HCT116 (cell line): ENCODE measurements around the gene MATK. TPM values are rescaled to one million over a fixed set of nuclear protein-coding genes. Genes with fewer than 3 reads are reported as not detected.

Experiments
- ATAC-seq: fragments of 200-7000 bp; cut with Tn5 transposase; 2 replicates; pipeline ENCODE4 v1.9.1; 2020; ENCODE audit warnings: mild to moderate bottlenecking, moderate library complexity
- BruUV-seq: library from RNA; stranded (reverse); fragments of 400-500 nt; replicated peaks from 2 replicates; lab custom pipeline; 2021; lab: Mats Ljungman, UMichigan
- CTCF ChIA-PET: fragments of 300-600 bp; sonication (Branson Sonifier 250); formaldehyde crosslinking; loops from one replicate; lab custom pipeline; 2021; ENCODE audit warnings: antibody characterized with exemption; lab: Charles Lee
- POLR2A ChIA-PET: fragments of 300-600, 350-600 bp; sonication (Branson Sonifier 250); formaldehyde crosslinking; loops from one replicate; lab custom pipeline; 2021; ENCODE audit warnings: antibody characterized with exemption; lab: Charles Lee
- RAD21 ChIA-PET, 2 experiments: fragments of 300-600 bp; sonication (Branson Sonifier 250); formaldehyde crosslinking; loops; one replicate each; lab custom pipeline; 2023; ENCODE audit warnings: low total read pairs in 2 of 2; ENCODE audit not compliant: uncharacterized antibody in 2 of 2, unreplicated experiment in 2 of 2, low non-redundant PET in 1 of 2; lab: Charles Lee
- DNase-seq: peaks from one replicate; pipeline ENCODE4 v3.0.0-alpha.2; 2010; ENCODE audit warnings: low read depth, low spot score
- H2AFZ ChIP-seq: fragments of 200-600 bp; shearing (Covaris generic), sonication (generic); 2 replicates; pipeline ENCODE4 v1.6.1; 2017; ENCODE audit warnings: low read depth, mixed run types, mixed read lengths, antibody characterized with exemption, low read length; ENCODE audit not compliant: poor library complexity, severe bottlenecking
- H3K27ac ChIP-seq: 2 replicates; pipeline ENCODE4 v1.5.1; 2012; ENCODE audit warnings: low read depth, low read length
- H3K27me3 ChIP-seq: fragments of 200-600 bp; sonication (generic); 2 replicates; pipeline ENCODE4 v1.6.1; 2016; ENCODE audit warnings: mixed run types, low read length, mixed read lengths; ENCODE audit not compliant: insufficient read depth
- H3K36me3 ChIP-seq, 2 experiments: fragments of 200-500 bp in 1 of 2; fragments of 200-600 bp in 1 of 2; sonication (Bioruptor generic) in 1 of 2; sonication (generic) in 1 of 2; 2 replicates each; pipeline versions ENCODE4 v1.5.1 to v1.6.1; 2014 to 2016; ENCODE audit warnings: low read length in 2 of 2, inconsistent platforms in 1 of 2, mixed read lengths in 1 of 2, mixed run types in 1 of 2; ENCODE audit not compliant: insufficient read depth in 2 of 2, control insufficient read depth in 1 of 2
- H3K4me1 ChIP-seq, 2 experiments: fragments of 200-600 bp in 1 of 2; sonication (generic) in 1 of 2; 2 replicates each; pipeline versions ENCODE4 v1.5.1 to v1.6.1; 2012 to 2017; ENCODE audit warnings: low read length in 2 of 2, inconsistent platforms in 1 of 2, mild to moderate bottlenecking in 1 of 2, mixed read lengths in 1 of 2, mixed run types in 1 of 2, moderate library complexity in 1 of 2; ENCODE audit not compliant: insufficient read depth in 2 of 2, control insufficient read depth in 1 of 2
- H3K4me2 ChIP-seq: fragments of 200-600 bp; sonication (generic); 2 replicates; pipeline ENCODE4 v1.6.1; 2017; ENCODE audit warnings: mixed run types, low read length, mixed read lengths
- H3K4me3 ChIP-seq, 2 experiments: fragments of 200-600 bp in 1 of 2; sonication (generic) in 1 of 2; replicated peaks in 1 of 2; 2 replicates each; pipeline ENCODE4 v1.5.1; 2011 to 2016; ENCODE audit warnings: low read length in 2 of 2, control low read depth in 1 of 2, low read depth in 1 of 2, mild to moderate bottlenecking in 1 of 2, mixed read lengths in 1 of 2, mixed run types in 1 of 2
- H3K79me2 ChIP-seq: fragments of 200-600 bp; sonication (generic); 2 replicates; pipeline ENCODE4 v1.6.1; 2017; ENCODE audit warnings: mild to moderate bottlenecking, mixed run types, low read length, moderate library complexity, mixed read lengths; ENCODE audit not compliant: insufficient read depth
- H3K9ac ChIP-seq: fragments of 200-600 bp; sonication (generic); 2 replicates; pipeline ENCODE4 v1.6.1; 2016; ENCODE audit warnings: low read length, mixed read lengths
- H3K9me2 ChIP-seq: fragments of 200-600 bp; sonication (generic), shearing (Covaris generic); 2 replicates; pipeline ENCODE4 v1.6.1; 2017; ENCODE audit warnings: mixed run types, mild to moderate bottlenecking, moderate library complexity; ENCODE audit not compliant: insufficient read depth
- H3K9me3 ChIP-seq, 2 experiments: fragments of 200-500 bp in 1 of 2; fragments of 200-600 bp in 1 of 2; sonication (Bioruptor generic) in 1 of 2; sonication (generic) in 1 of 2; 2 replicates each; pipeline ENCODE4 v1.6.1; 2014 to 2017; ENCODE audit warnings: low read length in 2 of 2, mixed read lengths in 2 of 2, inconsistent platforms in 1 of 2, low read depth in 1 of 2, mild to moderate bottlenecking in 1 of 2, mixed run types in 1 of 2, moderate library complexity in 1 of 2; ENCODE audit not compliant: control insufficient read depth in 1 of 2, insufficient read depth in 1 of 2
- H4K20me1 ChIP-seq: fragments of 200-600 bp; sonication (generic), shearing (Covaris generic); 2 replicates; pipeline ENCODE4 v1.6.1; 2017; ENCODE audit warnings: mixed run types, mild to moderate bottlenecking, moderate library complexity; ENCODE audit not compliant: insufficient read depth
- ATF3 ChIP-seq: IDR thresholded peaks from 2 replicates; pipeline ENCODE4 v1.6.1; 2012
- CBX3 ChIP-seq: IDR thresholded peaks from 2 replicates; pipeline ENCODE4 v1.6.1; 2012; ENCODE audit warnings: low read depth
- CEBPB ChIP-seq: IDR thresholded peaks from 2 replicates; pipeline ENCODE4 v1.6.1; 2012; ENCODE audit warnings: low read depth
- CTCF ChIP-seq, 3 experiments: fragments of 200-600 bp in 1 of 3; sonication (generic) in 1 of 3; IDR thresholded peaks in 2 of 3; conservative IDR thresholded peaks in 1 of 3; 2 replicates each; pipeline ENCODE4 v1.5.1; 2012 to 2017; ENCODE audit warnings: low read depth in 2 of 3, low read length in 2 of 3, antibody characterized with exemption in 1 of 3, borderline replicate concordance in 1 of 3, control low read depth in 1 of 3, mild to moderate bottlenecking in 1 of 3, mixed read lengths in 1 of 3, mixed run types in 1 of 3, moderate library complexity in 1 of 3; ENCODE audit not compliant: insufficient read depth in 1 of 3
- EGR1 ChIP-seq: IDR thresholded peaks from 2 replicates; pipeline ENCODE4 v1.6.1; 2012; ENCODE audit warnings: low read depth
- ELF1 ChIP-seq: IDR thresholded peaks from 2 replicates; pipeline ENCODE4 v1.6.1; 2012; ENCODE audit warnings: low read depth, borderline replicate concordance
- REST ChIP-seq: IDR thresholded peaks from 2 replicates; pipeline ENCODE4 v1.6.1; 2012; ENCODE audit warnings: low read depth
- TCF7L2 ChIP-seq: IDR thresholded peaks from 2 replicates; pipeline ENCODE4 v1.7.0; 2011; ENCODE audit warnings: borderline replicate concordance, inconsistent platforms; ENCODE audit not compliant: insufficient read depth, insufficient read length; ENCODE audit errors: extremely low read depth
- YY1 ChIP-seq: IDR thresholded peaks from 2 replicates; pipeline ENCODE4 v1.6.1; 2011; ENCODE audit warnings: low read length, low read depth, moderate library complexity, mild to moderate bottlenecking; ENCODE audit not compliant: insufficient replicate concordance; ENCODE audit errors: extremely low read depth
- ZBTB33 ChIP-seq: IDR thresholded peaks from 2 replicates; pipeline ENCODE4 v1.6.1; 2011; ENCODE audit warnings: mild to moderate bottlenecking, low read length, moderate library complexity; ENCODE audit not compliant: insufficient replicate concordance; ENCODE audit errors: extremely low read depth
- ZFX ChIP-seq: fragments of 450-650 bp; IDR thresholded peaks from 2 replicates; pipeline ENCODE4 v1.6.1; 2017
- intact Hi-C: fragments of 100-400 bp; cut with micrococcal nuclease; formaldehyde crosslinking; loops from 2 replicates; pipeline ENCODE4 v1.10.0; 2022
- total RNA-seq: library from RNA; stranded (reverse); gene quantifications from one replicate; pipeline ENCODE4 v1.2.1, GENCODE V29; 2021; ENCODE audit not compliant: unreplicated experiment

Gene MATK
- total RNA-seq, 1 experiment from 2014 or later: not detected

- no TSS peak for BruUV-seq
Observed at GRCh38 chr19:3805859-3806258, 19.7 kb upstream of the MATK start.

More at GRCh38 chr19:3805859-3806258, 19.7 kb upstream of the MATK start:
- no peaks in the 10 kb centered on the region for H3K4me1 ChIP-seq
- no peak overlapping the region for H3K4me3 ChIP-seq
- H3K4me2 ChIP-seq: no peak overlapping the region
- TF ChIP-seq EGR1: no peak
- no peak for TF ChIP-seq ZBTB33
- no peak for TF ChIP-seq ZFX
- no peak for TF ChIP-seq ELF1
- TF ChIP-seq CBX3: no peak
- TF ChIP-seq ATF3: no peak
- no peak for TF ChIP-seq TCF7L2
- no peak for TF ChIP-seq REST
- TF ChIP-seq CTCF (IDR thresholded peaks at IDR 0.05 in 2 of 3, conservative IDR thresholded peaks at IDR 0.05 in 1 of 3; ENCODE audit: borderline replicate concordance in 1 of 3, insufficient read depth in 1 of 3, low read depth in 2 of 3, low read length in 2 of 3): no peak
- TF ChIP-seq CEBPB: no peak
- TF ChIP-seq YY1: no peak
- H3K27ac ChIP-seq: no peak overlapping the region
- no peaks in the 10 kb centered on the region for H4K20me1 ChIP-seq
- no peak for DNase-seq
- CTCF ChIA-PET: no interaction called here
- H3K36me3 ChIP-seq: no peaks in the 10 kb centered on the region
- no peaks in the 10 kb centered on the region for H3K79me2 ChIP-seq
- no peak overlapping the region for H3K9ac ChIP-seq
- no peaks in the 10 kb centered on the region for H3K9me2 ChIP-seq
- intact Hi-C loops: no loop called here
- ATAC-seq: no peak
- H3K9me3 ChIP-seq: peaks cover 0 to 5% of the 10 kb centered on the region in 2 experiments; a peak in 2 of 4 replicates
- H3K27me3 ChIP-seq: no peaks in the 10 kb centered on the region
- RAD21 ChIA-PET: no interaction called here
- POLR2A ChIA-PET: no interaction called here
- no peak overlapping the region for H2AFZ ChIP-seq
